ENCODE measurements around the gene FIGLA.
"Not testable (repeated sequence)": the region's sequence is repeated elsewhere in the genome, so short reads cannot be mapped to it uniquely, and the experiment has no call there.

FIGLA gene

DNA sequence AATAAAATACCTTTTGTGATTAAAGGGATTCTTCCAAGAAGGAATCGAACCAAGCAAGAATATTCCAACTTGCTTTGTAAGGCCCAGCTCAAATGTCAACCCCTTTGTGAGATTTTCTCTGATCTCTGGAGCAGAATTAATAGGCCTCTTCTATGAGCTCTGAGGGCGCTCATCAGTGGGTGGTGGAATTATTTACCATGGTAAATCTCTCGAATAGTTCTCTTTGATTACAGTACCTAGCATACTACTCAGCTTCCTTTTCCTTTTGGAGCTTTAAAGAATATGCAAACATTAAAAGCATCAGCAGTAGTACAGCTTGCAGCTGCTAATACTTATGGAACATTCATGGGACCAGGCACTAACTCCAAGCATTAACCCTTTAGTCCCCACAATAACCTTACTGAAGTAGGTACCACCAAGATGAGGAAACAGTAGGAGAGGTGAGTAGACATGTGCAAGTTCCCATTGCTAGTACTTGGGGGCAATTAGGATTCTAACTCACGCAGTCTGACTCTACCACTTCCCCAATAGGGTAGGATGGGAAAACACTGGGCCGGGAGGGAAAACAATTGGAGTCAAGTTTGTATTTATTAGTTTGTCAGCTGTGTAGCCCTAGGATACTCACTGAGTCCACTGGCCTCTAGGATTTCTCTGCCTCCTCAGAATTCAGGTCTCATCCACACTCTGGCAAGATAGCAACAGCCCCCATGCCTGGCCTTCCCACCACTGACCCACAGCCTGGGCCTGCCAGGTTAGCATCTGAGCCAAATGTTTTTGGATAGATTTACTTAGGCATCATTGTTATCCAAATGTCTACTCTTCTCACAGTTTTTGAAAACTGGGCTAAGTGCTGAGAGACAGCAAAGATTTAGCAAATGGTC, 44.1 kb downstream of the FIGLA start:
- DNase-seq (ENCODE audit: low read depth in 2 of 2): no peak

DNA sequence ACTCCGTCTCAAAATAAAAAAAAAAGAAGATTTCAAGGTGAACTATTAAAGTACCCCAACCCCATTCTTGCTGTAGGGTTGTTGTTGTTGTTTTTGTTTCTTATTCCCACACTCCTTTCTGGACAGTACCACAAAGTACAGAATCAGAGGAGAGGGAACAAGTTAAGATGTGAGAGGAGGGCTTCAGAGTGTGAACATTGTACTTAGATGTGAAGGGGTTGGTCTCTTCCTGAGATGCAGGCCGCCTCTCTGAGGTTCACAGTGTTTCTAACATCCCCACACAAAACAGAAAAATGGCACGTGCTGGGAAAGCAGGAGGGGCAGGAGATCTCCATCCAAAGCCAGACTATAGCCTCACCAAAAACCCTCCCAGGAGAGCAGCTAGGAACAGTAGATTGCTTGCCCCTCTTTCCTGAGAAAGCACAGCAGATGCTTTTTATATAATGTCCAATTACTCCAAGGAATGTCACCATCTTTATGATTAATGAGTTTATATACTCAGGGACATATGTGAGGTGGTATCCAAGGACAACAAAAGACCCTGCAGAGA, 45.1 kb downstream of the FIGLA start:
- DNase-seq (ENCODE audit: low read depth in 2 of 2): no peak

DNA sequence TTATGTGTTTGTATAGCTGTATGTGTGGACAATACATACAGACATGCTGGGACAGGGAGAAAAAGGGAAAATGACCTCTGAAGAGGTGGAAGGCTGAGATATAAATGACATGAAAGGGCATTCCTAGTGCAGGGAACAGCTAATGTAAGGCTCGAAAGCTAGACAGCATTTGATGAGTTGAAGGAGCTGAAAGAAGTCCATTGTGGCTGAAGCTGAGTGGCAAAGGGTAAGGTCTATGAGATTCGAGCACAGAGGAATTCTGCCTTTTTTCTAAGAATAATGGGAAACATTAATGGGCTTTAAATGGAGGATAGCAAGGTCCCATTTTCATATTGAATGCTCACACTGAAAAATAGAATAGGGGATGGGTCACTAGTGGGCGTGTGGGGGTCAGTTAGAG, 46.0 kb downstream of the FIGLA start:
- DNase-seq (ENCODE audit: low read depth in 2 of 2): no peak

DNA sequence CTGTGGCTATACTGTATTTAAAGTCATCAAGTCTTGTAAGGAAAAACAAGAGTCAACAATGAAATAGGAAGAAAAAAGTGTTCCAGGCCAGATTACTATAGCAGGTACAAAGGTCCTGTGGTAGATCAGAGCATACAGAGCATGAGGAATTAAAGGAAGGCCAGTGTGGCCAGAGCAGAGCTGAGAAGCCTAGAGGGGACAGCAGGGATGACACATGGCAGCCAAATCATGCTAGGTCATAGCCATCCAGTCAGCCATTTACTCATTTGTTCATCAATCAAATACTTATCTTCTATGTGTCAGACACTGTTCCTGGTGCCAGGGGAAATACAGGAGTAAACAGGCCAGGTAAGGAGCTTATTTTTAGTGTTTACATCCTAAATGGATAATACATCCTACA, 46.8 kb downstream of the FIGLA start:
- DNase-seq (ENCODE audit: low read depth in 2 of 2): no peak

DNA sequence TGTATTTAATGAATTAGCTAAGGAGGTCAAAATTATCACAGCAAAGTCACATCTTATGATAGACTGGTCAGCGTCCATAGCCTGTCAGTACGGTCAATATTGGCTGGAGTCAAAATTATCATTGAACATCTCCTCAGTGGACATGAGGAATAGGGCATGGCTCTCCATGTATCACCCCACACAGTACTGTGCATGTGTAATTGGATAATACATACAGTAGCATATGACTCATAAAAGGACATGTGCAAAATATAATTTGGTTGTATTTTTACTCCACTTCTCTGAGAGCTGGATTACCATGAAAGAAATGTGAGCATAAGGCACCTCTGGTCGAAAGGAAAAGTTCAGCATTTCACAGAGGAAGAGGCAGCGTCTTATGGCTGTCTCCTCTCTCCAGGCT, 47.4 kb downstream of the FIGLA start:
- no peak for DNase-seq (ENCODE audit: low read depth in 2 of 2)

DNA sequence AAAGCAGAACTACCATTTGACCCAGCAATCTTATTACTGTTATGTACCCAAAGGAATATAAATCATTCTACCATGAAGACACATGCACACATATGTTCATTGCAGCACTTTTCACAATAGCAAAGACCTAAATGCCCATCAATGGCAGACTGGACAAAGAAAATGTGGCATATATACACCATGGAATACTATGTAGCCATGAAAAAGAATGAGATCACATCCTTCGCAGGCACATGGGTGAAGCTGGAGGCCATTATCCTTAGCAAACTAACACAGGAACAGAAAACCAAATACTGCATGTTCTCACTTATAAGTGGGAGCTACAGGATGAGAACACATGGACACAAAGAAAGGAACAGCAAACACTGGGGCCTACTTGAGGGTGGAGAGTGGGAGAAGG, 51.0 kb downstream of the FIGLA start:
- DNase-seq (ENCODE audit: low read depth in 2 of 2): not testable (repeated sequence)

DNA sequence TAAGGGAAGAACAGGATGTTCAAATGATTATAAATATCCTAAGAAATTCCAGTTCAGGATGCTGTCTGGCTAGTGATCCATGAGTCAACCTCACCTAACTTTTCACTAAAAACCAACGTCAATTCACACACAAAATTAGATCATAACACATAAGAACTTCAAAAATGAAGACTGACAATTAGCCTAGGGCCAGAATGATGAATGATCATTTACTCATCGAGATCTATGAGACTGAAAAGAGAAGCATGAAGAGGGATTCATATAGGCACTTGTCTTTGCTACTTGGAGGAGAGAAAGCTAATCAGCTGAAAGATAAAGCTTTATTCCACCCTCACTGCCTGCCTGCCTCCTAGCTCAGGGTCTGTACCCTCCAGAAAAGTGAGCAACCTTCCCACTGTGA, 52.3 kb downstream of the FIGLA start:
- DNase-seq (ENCODE audit: low read depth in 2 of 2): no peak

DNA sequence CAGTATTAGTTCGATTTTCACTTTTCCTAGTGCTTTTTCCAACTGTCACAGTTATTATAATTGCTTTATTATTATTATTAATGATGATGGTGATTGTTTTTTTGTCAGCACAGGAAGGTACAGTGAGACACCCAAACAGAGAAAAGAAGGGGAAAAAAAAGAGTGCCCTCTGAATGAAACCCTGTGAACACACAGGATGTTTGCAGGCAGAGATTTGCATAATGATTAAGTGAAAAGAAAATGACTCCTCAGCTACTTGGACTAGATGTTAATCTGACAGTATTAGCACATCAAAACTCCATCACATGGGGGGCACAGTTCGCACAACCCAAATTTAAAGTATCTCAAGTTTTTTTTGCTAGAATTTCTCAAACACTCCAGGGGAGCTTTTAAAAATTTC, 55.4 kb downstream of the FIGLA start:
- DNase-seq (ENCODE audit: low read depth in 2 of 2): no peak

DNA sequence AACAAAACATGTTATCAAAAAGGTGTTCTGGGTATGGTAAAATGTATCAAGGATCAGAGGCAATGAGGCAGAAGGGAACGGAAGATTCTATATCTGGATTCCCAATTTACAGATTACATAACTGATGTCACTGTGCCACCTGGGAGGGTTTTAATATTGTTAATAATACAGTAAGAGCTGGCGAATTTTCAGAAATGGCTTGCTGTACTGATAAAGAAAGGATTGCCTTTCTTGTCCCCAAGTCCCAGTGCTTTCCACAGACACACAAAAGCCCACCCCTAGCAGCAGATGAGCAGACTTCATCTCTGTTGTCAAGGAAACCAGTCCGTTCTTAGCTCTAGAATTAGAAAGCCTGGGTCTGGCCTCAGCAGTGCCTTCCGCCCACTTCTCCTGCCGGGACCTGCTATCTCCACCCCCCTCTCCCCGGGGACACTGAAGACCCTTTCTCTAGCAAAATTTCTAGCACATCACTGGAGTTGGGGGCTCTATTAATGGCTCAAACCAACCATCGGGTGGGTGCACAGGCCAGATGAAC, 56.7 kb downstream of the FIGLA start:
- DNase-seq (ENCODE audit: low read depth in 2 of 2): no peak

DNA sequence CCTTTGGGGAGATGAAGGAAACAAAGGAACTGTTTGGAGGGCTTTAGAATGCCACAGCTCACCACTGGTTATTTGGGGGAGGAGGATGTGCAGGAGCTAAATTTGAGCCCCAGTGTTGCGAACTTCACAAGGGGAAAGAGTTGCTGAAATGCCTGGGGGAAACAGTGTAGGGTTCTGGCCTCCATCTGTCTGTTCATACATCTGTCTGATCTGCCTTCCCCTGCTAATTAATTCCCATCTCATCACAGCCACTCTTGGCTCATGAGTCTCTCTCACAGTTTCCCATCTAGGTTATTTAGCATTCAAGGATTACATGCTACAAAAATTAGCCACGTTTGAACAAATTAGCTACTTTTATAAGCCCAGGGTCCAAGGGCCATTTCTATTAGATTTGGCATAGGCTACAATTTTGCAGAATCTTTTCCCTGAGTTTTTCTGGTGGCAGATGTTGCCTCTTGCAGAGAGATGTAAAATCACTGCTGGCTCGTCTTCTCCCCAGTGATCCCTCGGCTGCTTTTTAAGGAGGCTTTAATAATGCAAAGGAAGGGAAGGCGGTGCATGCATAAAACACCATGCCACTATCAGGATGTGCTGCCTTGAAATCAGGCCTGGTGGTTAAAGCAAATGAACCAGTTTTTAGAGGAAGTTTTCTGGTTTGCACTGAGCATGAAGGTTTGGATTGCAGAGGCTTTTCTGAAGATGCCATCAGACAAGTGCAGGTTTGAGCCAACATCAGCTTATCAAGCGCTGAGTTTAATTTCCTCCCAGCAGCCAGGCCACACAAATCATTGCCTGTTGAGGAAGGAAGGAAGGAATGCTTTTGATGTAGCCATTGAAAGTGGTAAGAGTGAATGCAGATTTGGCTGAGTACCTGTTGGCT, 57.4 kb downstream of the FIGLA start:
- no peak for DNase-seq (ENCODE audit: low read depth in 2 of 2)

DNA sequence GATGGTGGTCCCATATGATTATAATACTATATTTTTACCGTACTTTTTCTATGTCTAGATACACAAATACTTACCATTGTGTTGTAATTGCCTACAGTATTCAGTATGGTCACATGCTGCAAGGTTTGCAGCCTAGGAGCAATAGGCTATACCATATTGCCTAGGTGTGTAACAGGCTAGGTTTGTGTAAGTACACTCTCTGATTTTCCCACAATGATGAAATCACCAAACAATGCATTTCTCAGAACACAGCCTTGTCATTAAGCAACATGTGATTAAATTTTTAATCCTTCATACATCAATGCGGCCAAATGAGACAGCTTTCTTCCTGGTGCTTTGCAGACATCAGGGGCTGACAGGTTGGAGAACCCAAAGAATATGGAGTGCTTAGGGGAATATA, 59.7 kb downstream of the FIGLA start:
- no peak for DNase-seq (ENCODE audit: low read depth in 2 of 2)

DNA sequence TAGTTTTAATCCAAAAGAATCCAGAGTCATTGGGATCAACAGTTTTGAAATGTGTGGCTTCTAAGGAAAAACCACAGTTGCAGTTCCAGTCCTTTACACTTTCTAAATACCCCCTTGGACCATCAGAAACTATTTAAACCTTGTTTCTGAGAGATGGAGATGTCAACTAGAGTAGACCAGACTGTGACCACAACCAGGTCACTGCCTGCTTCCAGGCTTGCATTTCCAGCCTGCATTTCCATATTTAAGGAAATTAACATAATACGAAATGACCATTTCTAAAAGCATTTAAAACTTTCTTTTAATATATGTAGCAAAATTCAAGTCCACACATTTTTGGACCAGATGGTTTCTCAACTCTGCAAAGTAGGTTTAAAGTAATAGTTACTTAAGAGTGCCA, 60.8 kb downstream of the FIGLA start:
- DNase-seq (ENCODE audit: low read depth in 2 of 2): no peak

DNA sequence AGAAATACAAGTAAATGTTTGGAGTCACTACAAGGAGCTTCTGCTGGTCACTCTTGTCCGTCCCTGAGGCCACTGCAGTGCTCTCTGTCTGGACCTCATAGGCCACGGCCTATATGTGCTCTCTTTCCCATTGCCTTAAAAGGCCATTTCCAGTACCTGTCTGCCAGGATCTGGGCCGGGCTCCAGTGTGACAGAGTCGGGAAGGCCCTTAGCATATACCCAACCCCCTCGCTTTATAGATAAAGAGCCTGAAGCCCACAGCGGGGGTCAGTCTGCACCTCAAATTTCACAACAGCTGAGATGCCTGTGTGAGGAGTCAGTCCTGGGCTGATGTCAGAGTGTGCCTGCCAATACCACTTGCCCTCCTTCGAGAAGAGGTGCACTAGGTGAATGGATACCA, 62.3 kb downstream of the FIGLA start:
- no peak for DNase-seq (ENCODE audit: low read depth in 2 of 2)
